Type B pancreatic cell (in vitro differentiated cells): Measurements from ENCODE around the gene SLC13A1. TPM values are rescaled to one million over a fixed set of nuclear protein-coding genes. Genes with fewer than 3 reads are reported as not detected.

Experiments used
- DNase-seq: peaks from one replicate; pipeline ENCODE4 v3.0.0; 2021; ENCODE audit warnings: mixed read lengths; ENCODE audit not compliant: unreplicated experiment; ENCODE audit errors: extremely low spot score
- H3K27ac Mint-ChIP-seq: 2 replicates; pipeline ENCODE4 v1.8.0; 2021; ENCODE audit warnings: mild to moderate bottlenecking, mixed read lengths
- H3K27me3 Mint-ChIP-seq: 2 replicates; pipeline ENCODE4 v1.8.0; 2021; ENCODE audit warnings: mixed read lengths
- H3K36me3 Mint-ChIP-seq: 2 replicates; pipeline ENCODE4 v1.8.0; 2021; ENCODE audit warnings: mixed read lengths
- H3K4me1 Mint-ChIP-seq: one replicate; pipeline ENCODE4 v1.8.0; 2021; ENCODE audit warnings: mixed read lengths; ENCODE audit not compliant: unreplicated experiment
- H3K4me3 Mint-ChIP-seq: 2 replicates; pipeline ENCODE4 v1.8.0; 2021; ENCODE audit warnings: mild to moderate bottlenecking, mixed read lengths
- H3K9me3 Mint-ChIP-seq: 2 replicates; pipeline ENCODE4 v1.8.0; 2021; ENCODE audit warnings: mixed read lengths
- total RNA-seq: library from RNA; stranded (reverse); gene quantifications from 2 replicates; pipeline ENCODE4 v1.2.1, GENCODE V29; 2021; ENCODE audit warnings: low replicate concordance
- TF ChIP-seq, protein P1 (sequence below): fragments of 200-600 bp; sonication (generic); conservative IDR thresholded peaks from 2 replicates; pipeline ENCODE4 v1.5.0; 2021; ENCODE audit warnings: antibody characterized with exemption, mild to moderate bottlenecking

The SLC13A1 gene
- total RNA-seq, 1 donor from 2014 or later = 0.07 TPM

DNA sequence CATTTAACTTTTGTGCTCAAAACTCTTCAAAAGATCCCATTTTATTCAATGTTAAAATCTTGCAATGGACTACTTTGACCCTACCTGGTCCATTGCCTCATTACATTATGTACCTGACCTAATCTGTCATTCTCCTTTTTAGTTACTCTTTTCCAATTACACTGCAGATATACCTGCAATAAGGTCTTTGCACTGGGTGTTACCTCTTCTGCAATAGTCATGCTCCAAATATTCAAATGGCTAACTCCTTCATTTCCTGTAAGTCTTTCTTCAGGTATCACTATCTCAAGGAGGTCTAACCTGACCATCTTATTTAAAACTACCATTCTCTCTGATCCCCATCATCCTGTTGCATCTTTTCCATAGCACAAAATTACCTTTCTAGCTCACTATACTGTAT is 22.3 kb downstream of the SLC13A1 start:
- no peaks in the 10 kb centered on the region for H3K4me1 Mint-ChIP-seq
- no peaks in the 10 kb centered on the region for H3K9me3 Mint-ChIP-seq
- TF ChIP-seq, protein P1, sequence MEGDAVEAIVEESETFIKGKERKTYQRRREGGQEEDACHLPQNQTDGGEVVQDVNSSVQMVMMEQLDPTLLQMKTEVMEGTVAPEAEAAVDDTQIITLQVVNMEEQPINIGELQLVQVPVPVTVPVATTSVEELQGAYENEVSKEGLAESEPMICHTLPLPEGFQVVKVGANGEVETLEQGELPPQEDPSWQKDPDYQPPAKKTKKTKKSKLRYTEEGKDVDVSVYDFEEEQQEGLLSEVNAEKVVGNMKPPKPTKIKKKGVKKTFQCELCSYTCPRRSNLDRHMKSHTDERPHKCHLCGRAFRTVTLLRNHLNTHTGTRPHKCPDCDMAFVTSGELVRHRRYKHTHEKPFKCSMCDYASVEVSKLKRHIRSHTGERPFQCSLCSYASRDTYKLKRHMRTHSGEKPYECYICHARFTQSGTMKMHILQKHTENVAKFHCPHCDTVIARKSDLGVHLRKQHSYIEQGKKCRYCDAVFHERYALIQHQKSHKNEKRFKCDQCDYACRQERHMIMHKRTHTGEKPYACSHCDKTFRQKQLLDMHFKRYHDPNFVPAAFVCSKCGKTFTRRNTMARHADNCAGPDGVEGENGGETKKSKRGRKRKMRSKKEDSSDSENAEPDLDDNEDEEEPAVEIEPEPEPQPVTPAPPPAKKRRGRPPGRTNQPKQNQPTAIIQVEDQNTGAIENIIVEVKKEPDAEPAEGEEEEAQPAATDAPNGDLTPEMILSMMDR = no peak
- H3K4me3 Mint-ChIP-seq = no peak overlapping the region
- no peak for DNase-seq
- no peak overlapping the region for H3K27ac Mint-ChIP-seq
- H3K36me3 Mint-ChIP-seq = no peaks in the 10 kb centered on the region
- no peaks in the 10 kb centered on the region for H3K27me3 Mint-ChIP-seq

DNA sequence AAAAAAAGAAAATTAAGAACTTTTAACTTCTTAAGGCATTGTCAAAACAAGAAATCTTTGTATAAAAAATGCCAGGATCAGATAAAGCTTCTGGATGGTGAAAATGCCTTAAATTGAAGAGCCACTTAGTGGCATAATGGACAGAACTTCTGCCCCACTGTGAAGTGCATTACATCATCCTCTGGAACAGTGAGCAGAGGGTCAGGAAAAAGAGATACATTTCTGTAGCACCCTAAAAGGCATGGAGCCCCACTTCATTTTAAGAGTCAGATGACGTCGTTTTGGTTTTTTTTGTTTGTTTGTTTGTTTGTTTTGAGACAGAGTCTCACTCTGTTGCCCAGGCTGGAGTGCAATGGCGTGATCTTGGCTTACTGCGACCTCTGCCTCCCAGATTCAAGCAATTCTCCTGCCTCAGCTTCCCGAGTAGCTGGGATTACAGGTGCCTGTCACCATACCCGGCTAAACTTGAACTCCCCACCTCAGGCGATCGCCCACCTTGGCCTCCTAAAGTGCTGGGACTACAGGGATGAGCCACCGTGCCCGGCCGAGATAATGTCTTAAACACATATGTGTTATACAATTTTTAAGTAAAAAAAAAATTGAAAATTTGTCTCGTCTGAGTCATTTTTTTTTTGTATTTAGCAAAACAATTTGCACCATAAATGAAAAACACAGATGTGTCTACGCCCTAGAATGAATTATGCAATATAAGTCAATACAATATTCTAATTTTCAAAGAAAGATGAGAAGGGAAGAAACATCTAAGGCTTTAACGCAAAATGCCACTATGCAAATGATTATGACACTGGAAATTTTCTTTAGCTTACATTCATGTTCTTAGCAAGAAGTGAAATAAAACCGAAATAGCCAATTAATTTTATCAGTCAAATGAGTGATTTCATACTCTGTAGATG is 29.2 kb downstream of the SLC13A1 start:
- Mint-ChIP-seq H3K4me1 (no peaks in the 10 kb centered on the region), H3K9me3 (no peaks in the 10 kb centered on the region), H3K36me3 (no peaks in the 10 kb centered on the region), H3K27me3 (no peaks in the 10 kb centered on the region), H3K27ac (no peak overlapping the region), H3K4me3 (no peak overlapping the region)
- DNase-seq = no peak
- TF ChIP-seq, protein P1 = no peak

DNA sequence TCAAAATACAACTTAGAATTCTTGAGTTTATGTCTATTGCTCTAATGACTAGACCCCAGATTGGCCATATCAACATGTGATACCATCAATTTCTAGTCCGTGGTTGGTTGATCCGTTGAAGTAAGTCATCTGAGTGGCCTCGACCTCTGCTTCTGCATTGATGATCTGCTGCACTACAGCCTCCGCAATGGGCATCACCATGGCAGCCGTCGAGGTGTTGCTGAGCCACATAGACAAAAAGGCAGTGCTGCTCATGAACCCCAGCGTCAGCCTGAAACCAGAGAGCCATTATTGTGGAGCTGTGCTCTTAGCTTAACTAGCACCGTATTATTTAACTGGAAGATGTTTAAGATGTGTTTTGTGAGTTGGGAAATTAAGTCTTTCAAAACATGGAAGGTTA is 30.7 kb downstream of the SLC13A1 start:
- Mint-ChIP-seq H3K4me3 (no peak overlapping the region), H3K4me1 (no peaks in the 10 kb centered on the region), H3K27ac (no peak overlapping the region), H3K36me3 (no peaks in the 10 kb centered on the region), H3K27me3 (no peaks in the 10 kb centered on the region), H3K9me3 (no peaks in the 10 kb centered on the region)
- DNase-seq = no peak
- TF ChIP-seq, protein P1 = no peak

DNA sequence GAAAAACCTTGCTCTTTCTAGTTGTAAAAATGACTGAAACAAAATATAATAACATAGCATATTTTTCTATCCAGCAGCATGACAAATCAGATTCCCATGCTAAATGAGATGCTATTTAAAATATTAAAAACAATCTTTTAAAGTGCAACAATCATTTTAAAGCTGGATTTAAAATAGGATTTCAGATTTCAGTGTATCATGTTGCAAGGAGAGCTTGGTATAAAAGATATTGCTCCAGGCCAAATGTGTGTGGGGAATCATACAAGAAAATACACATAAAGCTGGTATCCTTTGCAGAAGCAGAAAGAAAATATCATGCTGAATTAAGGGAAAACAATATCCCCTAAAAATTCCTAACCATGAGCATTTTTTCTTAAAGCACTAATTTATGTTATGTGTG is 42.2 kb downstream of the SLC13A1 start:
- Mint-ChIP-seq H3K36me3 (no peaks in the 10 kb centered on the region), H3K9me3 (no peaks in the 10 kb centered on the region), H3K4me3 (no peak overlapping the region), H3K4me1 (no peaks in the 10 kb centered on the region), H3K27ac (no peak overlapping the region), H3K27me3 (no peaks in the 10 kb centered on the region)
- DNase-seq = no peak
- TF ChIP-seq, protein P1 = no peak

DNA sequence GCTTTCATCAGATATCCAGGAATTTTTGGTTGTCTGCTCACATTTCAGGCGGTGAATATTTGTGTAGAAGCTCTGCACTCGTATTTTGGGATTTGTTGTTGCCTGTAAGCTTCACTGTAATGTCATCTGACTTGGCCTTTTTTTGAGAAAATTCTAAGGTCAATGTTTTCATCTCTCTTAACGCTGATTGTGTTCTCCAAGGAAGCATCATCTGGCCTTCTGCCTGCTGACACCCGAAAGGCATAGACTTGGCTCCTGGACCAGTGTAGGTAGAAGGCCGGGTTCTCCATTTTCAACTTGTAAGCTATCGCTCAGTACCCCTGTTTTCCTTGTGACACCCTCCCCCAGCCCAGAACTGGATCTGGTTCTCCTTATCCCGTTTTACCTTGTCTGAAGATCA is 44.2 kb downstream of the SLC13A1 start:
- TF ChIP-seq, protein P1 = no peak
- DNase-seq = no peak
- Mint-ChIP-seq H3K36me3 (no peaks in the 10 kb centered on the region), H3K9me3 (no peaks in the 10 kb centered on the region), H3K27me3 (no peaks in the 10 kb centered on the region), H3K4me3 (no peak overlapping the region), H3K27ac (no peak overlapping the region), H3K4me1 (no peaks in the 10 kb centered on the region)
